CD14-positive monocyte (primary cell): Measurements from ENCODE around the gene TENT4B. TPM values are rescaled to one million over a fixed set of nuclear protein-coding genes. Genes with fewer than 3 reads are reported as not detected.
A peak's percentile ranks its signal among the peaks of the same experiment; 100 is the strongest.

Experiments used
- DNase-seq, 3 donors: peaks; one replicate each; pipeline ENCODE4 v3.0.0-alpha.2; 2011 to 2022
- H2AFZ ChIP-seq: 2 replicates; pipeline ENCODE4 v1.6.0; 2012; ENCODE audit warnings: mild to moderate bottlenecking, low read depth, low read length, inconsistent platforms; ENCODE audit not compliant: insufficient read depth, poor library complexity, severe bottlenecking
- H3K27ac ChIP-seq, 2 donors: 1 replicate in 1 of 2; 2 replicates in 1 of 2; pipeline ENCODE4 v1.5.1; 2012 to 2013; ENCODE audit warnings: low read length in 2 of 2, control low read depth in 1 of 2, inconsistent platforms in 1 of 2, low read depth in 1 of 2, mild to moderate bottlenecking in 1 of 2
- H3K27me3 ChIP-seq, 2 donors: one replicate each; pipeline versions ENCODE4 v1.6.0 to v1.6.1; 2011 to 2013; ENCODE audit warnings: low read length in 2 of 2; ENCODE audit not compliant: control insufficient read depth in 2 of 2, insufficient read depth in 2 of 2
- H3K36me3 ChIP-seq, 2 donors: replicated peaks in 1 of 2; 1 replicate in 1 of 2; 2 replicates in 1 of 2; pipeline versions ENCODE4 v1.5.1 to v1.6.1; 2012 to 2013; ENCODE audit warnings: low read length in 2 of 2, control low read depth in 1 of 2, inconsistent platforms in 1 of 2, mild to moderate bottlenecking in 1 of 2; ENCODE audit not compliant: insufficient read depth in 2 of 2, control insufficient read depth in 1 of 2
- H3K4me1 ChIP-seq, 2 donors: 1 replicate in 1 of 2; 2 replicates in 1 of 2; pipeline versions ENCODE4 v1.5.1 to v1.6.1; 2012 to 2013; ENCODE audit warnings: low read length in 2 of 2, control low read depth in 1 of 2, inconsistent platforms in 1 of 2, mild to moderate bottlenecking in 1 of 2, moderate library complexity in 1 of 2; ENCODE audit not compliant: insufficient read depth in 2 of 2, control insufficient read depth in 1 of 2
- H3K4me2 ChIP-seq: replicated peaks from 2 replicates; pipeline ENCODE3; 2012; ENCODE audit warnings: low read length, moderate library complexity, mild to moderate bottlenecking; ENCODE audit not compliant: poor library complexity, severe bottlenecking; ENCODE audit errors: extremely low read depth
- H3K4me3 ChIP-seq, 3 experiments: fragments of 200-600 bp in 1 of 3; sonication (generic) in 1 of 3; replicated peaks in 1 of 3; 1 replicate in 2 of 3; 2 replicates in 1 of 3; pipeline ENCODE4 v1.5.1; 2011 to 2013; ENCODE audit warnings: low read length in 3 of 3, mild to moderate bottlenecking in 3 of 3, control low read depth in 2 of 3, low read depth in 2 of 3, inconsistent platforms in 1 of 3, moderate library complexity in 1 of 3
- H3K79me2 ChIP-seq: 2 replicates; pipeline ENCODE4 v1.6.0; 2012; ENCODE audit warnings: mild to moderate bottlenecking, control low read depth, inconsistent platforms, low read length, moderate library complexity; ENCODE audit not compliant: insufficient read depth
- H3K9ac ChIP-seq: 2 replicates; pipeline ENCODE4 v1.6.0; 2017; ENCODE audit warnings: low read length, mild to moderate bottlenecking; ENCODE audit not compliant: insufficient read depth, poor library complexity, severe bottlenecking
- H3K9me3 ChIP-seq, 2 donors: replicated peaks in 1 of 2; 1 replicate in 1 of 2; 2 replicates in 1 of 2; pipeline versions ENCODE4 v1.5.1 to v1.6.1; 2012 to 2013; ENCODE audit warnings: low read length in 2 of 2, control low read depth in 1 of 2; ENCODE audit not compliant: control insufficient read depth in 1 of 2, insufficient read depth in 1 of 2
- H4K20me1 ChIP-seq: 2 replicates; pipeline ENCODE4 v1.6.0; 2012; ENCODE audit warnings: mild to moderate bottlenecking, low read length, control low read depth, moderate library complexity; ENCODE audit not compliant: insufficient read depth
- H3K27ac Mint-ChIP-seq, 7 donors: one replicate each; pipeline ENCODE4 v1.8.0; 2020; ENCODE audit warnings: mild to moderate bottlenecking in 7 of 7, mixed read lengths in 7 of 7, moderate library complexity in 6 of 7, inconsistent platforms in 2 of 7
- H3K27me3 Mint-ChIP-seq, 3 donors: one replicate each; pipeline ENCODE4 v1.8.0; 2021 to 2022; ENCODE audit warnings: low read depth in 3 of 3, mild to moderate bottlenecking in 3 of 3, mixed read lengths in 3 of 3, moderate library complexity in 3 of 3, inconsistent platforms in 1 of 3
- H3K36me3 Mint-ChIP-seq, 2 donors: one replicate each; pipeline ENCODE4 v1.8.0; 2020; ENCODE audit warnings: mixed read lengths in 2 of 2, inconsistent platforms in 1 of 2, mild to moderate bottlenecking in 1 of 2
- H3K4me1 Mint-ChIP-seq: one replicate; pipeline ENCODE4 v1.8.0; 2020; ENCODE audit warnings: mild to moderate bottlenecking, mixed read lengths
- H3K4me3 Mint-ChIP-seq, 2 donors: one replicate each; pipeline ENCODE4 v1.8.0; 2020; ENCODE audit warnings: mild to moderate bottlenecking in 2 of 2, mixed read lengths in 2 of 2, moderate library complexity in 1 of 2
- H3K9me3 Mint-ChIP-seq, 7 donors: one replicate each; pipeline ENCODE4 v1.8.0; 2020 to 2022; ENCODE audit warnings: mixed read lengths in 7 of 7, mild to moderate bottlenecking in 6 of 7, moderate library complexity in 6 of 7, inconsistent platforms in 2 of 7
- CTCF ChIP-seq: fragments of 200-600 bp; IDR thresholded peaks from one replicate; pipeline ENCODE4 v1.8.0; 2022; ENCODE audit warnings: antibody characterized with exemption, mild to moderate bottlenecking
- WGBS: methylation state at CpG from one replicate; pipeline ENCODE4 v1.1.5; 2013; ENCODE audit warnings: missing lambda C conversion rate; ENCODE audit not compliant: insufficient coverage; 5-methylcytosine and 5-hydroxymethylcytosine counted together
- intact Hi-C, 2 donors: fragments of 100-400 bp; cut with micrococcal nuclease; formaldehyde crosslinking; loops; one replicate each; pipeline versions ENCODE4 v1.15.0 to v1.15.1; 2023
- polyA plus RNA-seq, 3 donors: library from polyadenylated mRNA; depleted of rRNA in 1 of 3; unstranded in 2 of 3; stranded (reverse) in 1 of 3; fragments of 300-500 nt in 2 of 3; fragments of >200 nt in 1 of 3; fragmentation: Illumina TruSeq in 2 of 3; gene quantifications; 1 replicate in 2 of 3; 2 replicates in 1 of 3; pipeline ENCODE4 v1.2.3, GENCODE V29; 2012 to 2021

TENT4B gene
- polyA plus RNA-seq, 3 donors = 1.4 to 9.0 (median 1.7) TPM

GRCh38 chr16:50197582-50197981, 44.5 kb downstream of the TENT4B start:
- Mint-ChIP-seq H3K27me3 (no peaks in the 10 kb centered on the region), H3K4me3 (no peak overlapping the region), H3K27ac (peak overlapping the region in 2 of 7 donors; percentile 25 to 62), H3K9me3 (peaks cover 0 to 3% (median 0%) of the 10 kb centered on the region in 7 donors), H3K36me3 (peaks cover 8% of the 10 kb centered on the region in 2 donors), H3K4me1 (peaks cover 77% of the 10 kb centered on the region)
- no peak overlapping the region for H3K9ac ChIP-seq
- no peaks in the 10 kb centered on the region for H3K9me3 ChIP-seq
- H3K27me3 ChIP-seq = no peaks in the 10 kb centered on the region
- no peak overlapping the region for H3K4me2 ChIP-seq
- H3K4me1 ChIP-seq = peaks cover 28 to 43% of the 10 kb centered on the region in 2 donors
- peaks cover 97% of the 10 kb centered on the region for H3K79me2 ChIP-seq
- no peak for TF ChIP-seq CTCF
- WGBS = 82% methylated on average over 6 of the region's 7 CpGs
- H3K27ac ChIP-seq = no peak overlapping the region
- peaks cover 93% of the 10 kb centered on the region for H4K20me1 ChIP-seq
- intact Hi-C loops = no loop called here
- no peak overlapping the region for H2AFZ ChIP-seq
- no peak overlapping the region for H3K4me3 ChIP-seq
- peak in 1 of 3 donors; percentile 21 for DNase-seq
- H3K36me3 ChIP-seq = no peaks in the 10 kb centered on the region

DNA sequence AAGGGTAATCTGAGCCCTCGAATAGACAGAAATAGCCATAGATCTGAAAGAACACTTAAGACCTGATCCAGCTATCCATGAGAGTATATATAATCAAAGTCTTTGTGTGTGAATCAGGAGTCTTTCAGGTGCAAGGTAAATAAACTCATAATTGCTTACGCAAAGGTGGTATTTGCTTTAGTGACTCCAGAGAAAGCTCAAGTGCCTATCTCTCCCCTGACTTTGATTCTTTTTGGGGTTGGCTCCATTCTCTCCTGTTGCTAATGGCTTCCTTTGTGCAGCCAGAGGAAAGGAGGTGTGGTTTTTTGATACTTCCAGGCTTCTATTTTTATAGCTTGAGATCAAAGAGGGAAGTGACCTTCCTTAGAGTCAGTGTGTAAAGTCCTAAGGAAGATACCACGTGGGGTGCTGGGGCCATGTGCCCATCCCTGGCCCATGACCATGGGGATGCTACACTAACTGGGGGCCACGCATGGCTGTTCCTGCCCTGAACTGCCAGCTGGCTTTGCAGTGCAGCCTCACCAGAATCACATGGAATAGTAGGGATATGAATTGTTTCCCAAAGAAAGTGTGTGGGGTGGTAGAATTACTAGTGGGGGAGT, 45.8 kb downstream of the TENT4B start:
- 11% methylated on average over 2 of the region's 4 CpGs for WGBS
- peaks cover 28 to 40% of the 10 kb centered on the region in 2 donors for H3K4me1 ChIP-seq
- H3K79me2 ChIP-seq = peaks cover 97% of the 10 kb centered on the region

More for the DNA sequence above, 45.8 kb downstream of the TENT4B start:
- intact Hi-C loops = no loop called here
- Mint-ChIP-seq H3K9me3 (peaks cover 0 to 3% (median 0%) of the 10 kb centered on the region in 7 donors), H3K27me3 (no peaks in the 10 kb centered on the region), H3K4me1 (peaks cover 73% of the 10 kb centered on the region), H3K27ac (peak overlapping the region in 3 of 7 donors; percentile 11 to 31 (median 25)), H3K4me3 (no peak overlapping the region), H3K36me3 (peaks cover 6 to 7% of the 10 kb centered on the region in 2 donors)
- H3K36me3 ChIP-seq = no peaks in the 10 kb centered on the region
- TF ChIP-seq CTCF = no peak
- H3K4me3 ChIP-seq = no peak overlapping the region
- no peak overlapping the region for H3K27ac ChIP-seq
- no peak overlapping the region for H2AFZ ChIP-seq
- H3K27me3 ChIP-seq = no peaks in the 10 kb centered on the region
- H3K9me3 ChIP-seq = no peaks in the 10 kb centered on the region
- DNase-seq = no peak
- H3K9ac ChIP-seq = no peak overlapping the region
- peaks cover 93% of the 10 kb centered on the region for H4K20me1 ChIP-seq
- H3K4me2 ChIP-seq = no peak overlapping the region
